ENCODE data around the gene ATXN7.

GRCh38 chr3:63968612-63969350 is 105.1 kb downstream of the ATXN7 start:
- TF ChIP-seq RAD21 (IDR thresholded peaks at IDR 0.05; ENCODE audit: low read length) = no peak
- TF ChIP-seq POLR2A (IDR thresholded peaks at IDR 0.05; ENCODE audit: low read depth, low read length) = no peak
- no peak for TF ChIP-seq CTCF (conservative IDR thresholded peaks at IDR 0.05; ENCODE audit: low read depth, low read length)
- no peak for TF ChIP-seq FOS (IDR thresholded peaks at IDR 0.05; ENCODE audit: low read depth, low read length)
- TF ChIP-seq USF2 (IDR thresholded peaks at IDR 0.05; ENCODE audit: low read depth, low read length) = no peak
- no peak for TF ChIP-seq CEBPB (IDR thresholded peaks at IDR 0.05; ENCODE audit: low read depth, low read length)
- TF ChIP-seq ELK1 (IDR thresholded peaks at IDR 0.05; ENCODE audit: borderline replicate concordance, low read depth, low read length) = no peak
- TF ChIP-seq MXI1 (IDR thresholded peaks at IDR 0.05; ENCODE audit: borderline replicate concordance, low read depth, low read length) = no peak
- TF ChIP-seq RCOR1 (IDR thresholded peaks at IDR 0.05; ENCODE audit: insufficient replicate concordance, low read length) = no peak
